ENCODE results near the gene PMEL.
"Not testable (repeated sequence)": the region's sequence is repeated elsewhere in the genome, so short reads cannot be mapped to it uniquely, and the experiment has no call there.

The PMEL gene

GRCh38 chr12:55991110-55991509 is 25.3 kb upstream of the PMEL start:
- TF ChIP-seq, protein P1, sequence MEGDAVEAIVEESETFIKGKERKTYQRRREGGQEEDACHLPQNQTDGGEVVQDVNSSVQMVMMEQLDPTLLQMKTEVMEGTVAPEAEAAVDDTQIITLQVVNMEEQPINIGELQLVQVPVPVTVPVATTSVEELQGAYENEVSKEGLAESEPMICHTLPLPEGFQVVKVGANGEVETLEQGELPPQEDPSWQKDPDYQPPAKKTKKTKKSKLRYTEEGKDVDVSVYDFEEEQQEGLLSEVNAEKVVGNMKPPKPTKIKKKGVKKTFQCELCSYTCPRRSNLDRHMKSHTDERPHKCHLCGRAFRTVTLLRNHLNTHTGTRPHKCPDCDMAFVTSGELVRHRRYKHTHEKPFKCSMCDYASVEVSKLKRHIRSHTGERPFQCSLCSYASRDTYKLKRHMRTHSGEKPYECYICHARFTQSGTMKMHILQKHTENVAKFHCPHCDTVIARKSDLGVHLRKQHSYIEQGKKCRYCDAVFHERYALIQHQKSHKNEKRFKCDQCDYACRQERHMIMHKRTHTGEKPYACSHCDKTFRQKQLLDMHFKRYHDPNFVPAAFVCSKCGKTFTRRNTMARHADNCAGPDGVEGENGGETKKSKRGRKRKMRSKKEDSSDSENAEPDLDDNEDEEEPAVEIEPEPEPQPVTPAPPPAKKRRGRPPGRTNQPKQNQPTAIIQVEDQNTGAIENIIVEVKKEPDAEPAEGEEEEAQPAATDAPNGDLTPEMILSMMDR (IDR thresholded peaks at IDR 0.05; ENCODE audit: low read depth, low read length), result no peak
- H3K4me3 ChIP-seq (ENCODE audit: low read depth, low read length), result no peak overlapping the region

GRCh38 chr12:55985976-55986375 is 20.1 kb upstream of the PMEL start:
- H3K4me3 ChIP-seq (ENCODE audit: low read depth, low read length), result not testable (repeated sequence)

DNA sequence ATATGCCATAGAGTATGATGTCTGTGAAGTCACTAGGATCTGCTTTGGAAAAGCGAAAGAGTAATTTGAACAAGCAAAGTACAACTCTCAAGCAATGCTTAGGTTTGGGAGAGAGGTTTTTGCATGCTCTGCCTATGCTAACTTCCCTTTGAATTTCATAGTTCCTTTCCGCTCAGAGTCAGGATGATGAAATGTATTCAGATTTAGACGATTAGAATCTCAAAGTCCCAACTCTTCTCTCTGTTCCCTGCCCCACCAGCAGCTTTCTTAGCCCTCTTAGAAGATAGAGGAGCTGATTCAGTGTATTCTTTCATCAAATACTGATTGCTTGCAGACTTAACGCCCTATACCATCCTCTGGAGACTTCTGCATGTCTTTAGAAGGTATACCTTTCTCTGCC is 19.5 kb upstream of the PMEL start:
- no peak overlapping the region for H3K4me3 ChIP-seq (ENCODE audit: low read depth, low read length)
- TF ChIP-seq, protein P1 (IDR thresholded peaks at IDR 0.05; ENCODE audit: low read depth, low read length), result no peak

DNA sequence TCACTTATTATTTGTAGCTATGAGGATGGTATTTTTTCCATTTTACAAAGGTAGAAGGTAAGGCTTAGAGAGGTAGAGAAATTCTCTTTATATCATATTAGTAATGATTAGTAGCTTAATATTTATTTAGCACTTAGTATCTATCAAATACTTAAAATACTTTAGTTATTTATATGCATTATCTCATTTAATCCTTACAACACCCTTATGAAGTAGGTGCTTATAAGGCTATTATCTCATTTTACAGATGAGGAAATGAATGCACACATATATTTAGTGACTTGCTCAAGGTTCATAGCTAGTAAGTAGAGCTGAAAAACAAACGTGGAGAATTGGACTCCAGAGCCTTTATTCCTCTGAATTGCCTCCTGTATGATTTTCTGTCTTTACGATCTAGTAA is 19.0 kb upstream of the PMEL start:
- TF ChIP-seq, protein P1 (IDR thresholded peaks at IDR 0.05; ENCODE audit: low read depth, low read length), result no peak

GRCh38 chr12:55983232-55983842 is 17.5 kb upstream of the PMEL start:
- TF ChIP-seq, protein P1 (IDR thresholded peaks at IDR 0.05; ENCODE audit: low read depth, low read length), result no peak
- H3K4me3 ChIP-seq (ENCODE audit: low read depth, low read length), result no peak overlapping the region

More for the DNA sequence above, 19.0 kb upstream of the PMEL start:
- no peak overlapping the region for H3K4me3 ChIP-seq (ENCODE audit: low read depth, low read length)

GRCh38 chr12:55982319-55982936 is 16.6 kb upstream of the PMEL start:
- TF ChIP-seq, protein P1 (IDR thresholded peaks at IDR 0.05; ENCODE audit: low read depth, low read length), result no peak
- no peak overlapping the region for H3K4me3 ChIP-seq (ENCODE audit: low read depth, low read length)

DNA sequence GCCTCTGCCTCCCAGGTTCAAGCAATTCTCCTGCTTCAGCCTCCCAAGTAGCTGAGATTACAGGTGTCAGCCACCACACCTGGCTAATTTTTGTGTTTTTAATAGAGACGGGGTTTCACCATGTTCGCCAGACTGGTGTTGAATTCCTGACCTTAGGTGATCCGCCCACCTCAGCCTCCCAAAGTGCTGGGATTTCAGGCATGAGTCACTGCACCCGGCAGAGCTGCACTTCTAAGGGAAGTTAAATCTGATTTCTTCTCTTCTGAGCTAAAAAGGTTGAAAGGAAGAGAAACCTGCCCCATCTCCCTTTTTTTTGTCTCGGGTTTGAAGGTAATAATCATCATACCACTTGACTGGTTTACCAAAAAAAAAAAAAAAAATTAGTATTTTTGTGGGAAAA is 16.0 kb upstream of the PMEL start:
- not testable (repeated sequence) for H3K4me3 ChIP-seq (ENCODE audit: low read depth, low read length)

DNA sequence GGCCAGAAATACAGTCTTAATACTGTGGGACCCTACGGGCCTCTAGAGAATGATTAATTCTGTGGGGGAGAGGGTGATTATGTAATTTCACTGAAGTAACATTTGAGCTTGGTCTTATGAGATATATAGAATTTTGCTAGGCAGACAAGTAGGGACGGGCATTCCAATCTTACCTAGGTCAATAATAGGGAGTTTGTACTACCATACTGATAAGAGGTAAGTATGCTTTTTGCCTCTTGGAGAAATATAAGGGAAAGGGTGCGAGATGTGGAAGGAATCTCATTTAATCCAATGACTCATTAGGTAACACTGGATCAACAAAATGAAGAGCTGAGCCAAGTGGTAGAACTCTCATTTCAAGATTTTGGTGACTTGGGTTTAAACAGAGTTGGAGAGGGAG is 13.2 kb upstream of the PMEL start:
- no peak overlapping the region for H3K4me3 ChIP-seq (ENCODE audit: low read depth, low read length)
- TF ChIP-seq, protein P1 (IDR thresholded peaks at IDR 0.05; ENCODE audit: low read depth, low read length), result no peak

Measured in WI38 (cell line).